Measurements from ENCODE around the gene GPR83. TPM values are rescaled to one million over a fixed set of nuclear protein-coding genes. Genes with fewer than 3 reads are reported as not detected.
A peak's percentile ranks its signal among the peaks of the same experiment; 100 is the strongest.

Gene GPR83
- total RNA-seq, 6 donors from 2014 or later: under 0.01 to 0.78 (median 0.25) TPM; not detected in 2

DNA sequence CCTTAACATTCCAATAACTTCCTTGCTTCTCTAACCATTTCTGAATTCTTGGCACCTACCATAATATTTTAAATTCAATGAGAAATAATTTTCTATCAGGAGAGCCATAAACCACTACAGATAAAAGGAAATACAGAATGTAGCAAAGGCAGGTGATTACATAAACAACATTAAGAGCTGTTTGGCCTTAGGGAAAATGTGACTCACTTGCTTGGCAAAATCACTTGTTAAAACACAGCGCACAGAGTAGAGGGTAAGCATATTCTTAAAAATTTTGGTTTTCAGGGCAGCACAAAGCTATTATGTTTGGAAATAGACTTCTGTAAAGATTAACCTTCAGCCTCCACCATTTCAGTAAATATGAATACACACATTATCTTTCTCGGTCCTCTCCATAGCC lies 70.4 kb downstream of the GPR83 start:
- H3K36me3 ChIP-seq: no peaks in the 10 kb centered on the region
- ATAC-seq (ENCODE audit: low FRiP score in 2 of 2): no peak
- TF ChIP-seq POLR2A (IDR thresholded peaks at IDR 0.05): no peak
- TF ChIP-seq, protein P1, sequence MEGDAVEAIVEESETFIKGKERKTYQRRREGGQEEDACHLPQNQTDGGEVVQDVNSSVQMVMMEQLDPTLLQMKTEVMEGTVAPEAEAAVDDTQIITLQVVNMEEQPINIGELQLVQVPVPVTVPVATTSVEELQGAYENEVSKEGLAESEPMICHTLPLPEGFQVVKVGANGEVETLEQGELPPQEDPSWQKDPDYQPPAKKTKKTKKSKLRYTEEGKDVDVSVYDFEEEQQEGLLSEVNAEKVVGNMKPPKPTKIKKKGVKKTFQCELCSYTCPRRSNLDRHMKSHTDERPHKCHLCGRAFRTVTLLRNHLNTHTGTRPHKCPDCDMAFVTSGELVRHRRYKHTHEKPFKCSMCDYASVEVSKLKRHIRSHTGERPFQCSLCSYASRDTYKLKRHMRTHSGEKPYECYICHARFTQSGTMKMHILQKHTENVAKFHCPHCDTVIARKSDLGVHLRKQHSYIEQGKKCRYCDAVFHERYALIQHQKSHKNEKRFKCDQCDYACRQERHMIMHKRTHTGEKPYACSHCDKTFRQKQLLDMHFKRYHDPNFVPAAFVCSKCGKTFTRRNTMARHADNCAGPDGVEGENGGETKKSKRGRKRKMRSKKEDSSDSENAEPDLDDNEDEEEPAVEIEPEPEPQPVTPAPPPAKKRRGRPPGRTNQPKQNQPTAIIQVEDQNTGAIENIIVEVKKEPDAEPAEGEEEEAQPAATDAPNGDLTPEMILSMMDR (IDR thresholded peaks at IDR 0.05): no peak
- no peak for TF ChIP-seq EP300 (IDR thresholded peaks at IDR 0.05)
- no peak for TF ChIP-seq POLR2AphosphoS5 (IDR thresholded peaks at IDR 0.05)
- H3K9me3 ChIP-seq: no peaks in the 10 kb centered on the region
- 88 to 93% methylated on average over 2 of the region's 2 CpGs for WGBS, 2 donors
- H3K4me1 ChIP-seq: no peaks in the 10 kb centered on the region
- no peak for DNase-seq
- H3K27ac ChIP-seq: no peak overlapping the region
- no peaks in the 10 kb centered on the region for H3K27me3 ChIP-seq
- no peak overlapping the region for H3K4me3 ChIP-seq

GRCh38 chr11:94329501-94329900 lies 71.7 kb downstream of the GPR83 start:
- no peaks in the 10 kb centered on the region for H3K36me3 ChIP-seq
- 81 to 94% methylated on average over 3 of the region's 3 CpGs for WGBS, 2 donors
- ATAC-seq (ENCODE audit: low FRiP score in 2 of 2) (no peak), DNase-seq (no peak)
- no peaks in the 10 kb centered on the region for H3K4me1 ChIP-seq
- no peak overlapping the region for H3K4me3 ChIP-seq
- no peak overlapping the region for H3K27ac ChIP-seq
- no peaks in the 10 kb centered on the region for H3K27me3 ChIP-seq
- no peaks in the 10 kb centered on the region for H3K9me3 ChIP-seq
- TF ChIP-seq, protein P1 (IDR thresholded peaks at IDR 0.05): no peak
- TF ChIP-seq POLR2A (IDR thresholded peaks at IDR 0.05) (no peak), POLR2AphosphoS5 (IDR thresholded peaks at IDR 0.05) (no peak), EP300 (IDR thresholded peaks at IDR 0.05) (no peak)

DNA sequence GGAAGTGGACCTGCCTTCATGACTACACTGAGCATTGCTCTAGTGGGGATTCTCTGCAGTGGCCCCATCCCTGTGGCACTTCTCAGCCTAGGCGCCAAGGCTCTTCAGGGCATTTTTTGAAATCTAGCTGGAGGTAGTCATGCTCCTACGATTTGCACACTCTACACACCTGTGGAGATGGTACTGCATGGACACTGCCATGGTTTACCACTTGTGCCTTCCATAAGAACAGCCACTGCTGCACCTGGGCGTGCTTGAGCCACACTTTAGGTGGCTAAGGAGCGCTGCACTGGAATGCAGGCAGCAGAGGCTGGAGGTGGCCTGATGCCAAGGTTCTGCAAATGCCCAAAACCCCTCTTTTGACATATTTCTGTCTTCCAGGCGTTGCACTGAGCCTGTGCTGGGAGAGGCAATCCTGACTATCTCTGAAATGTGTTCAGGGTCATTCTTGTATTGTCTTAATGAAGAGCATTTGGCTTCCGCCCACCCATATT lies 72.6 kb downstream of the GPR83 start:
- Histone ChIP-seq H3K4me3 (no peak overlapping the region), H3K27ac (no peak overlapping the region), H3K27me3 (no peaks in the 10 kb centered on the region), H3K9me3 (no peaks in the 10 kb centered on the region), H3K36me3 (no peaks in the 10 kb centered on the region), H3K4me1 (no peaks in the 10 kb centered on the region)
- ATAC-seq (ENCODE audit: low FRiP score in 2 of 2) (peak; percentile 27 to 59), DNase-seq (no peak)
- TF ChIP-seq EP300 (IDR thresholded peaks at IDR 0.05): no peak
- no peak for TF ChIP-seq POLR2A (IDR thresholded peaks at IDR 0.05)
- TF ChIP-seq, protein P1 (IDR thresholded peaks at IDR 0.05): no peak
- no peak for TF ChIP-seq POLR2AphosphoS5 (IDR thresholded peaks at IDR 0.05)
- 66 to 67% methylated on average over 6 of the region's 6 CpGs for whole genome bisulfite sequencing, 2 donors

Other genes with a start within 250 kb of the GPR83 start
- not detected for gene IZUMO1R, start 96.8 kb downstream of the GPR83 start, total RNA-seq
- 10 to 100 TPM in 5 of 6 donors, 1 to 10 TPM in 1; 6.7 to 24.7 (median 16.3) TPM for gene MRE11, start 92.4 kb upstream of the GPR83 start, total RNA-seq
- 10 to 100 TPM in 5 of 6 donors, 1 to 10 TPM in 1; 9.5 to 42.7 (median 18.4) TPM for gene ANKRD49, start 92.6 kb upstream of the GPR83 start, total RNA-seq
- gene C11orf97, start 111.0 kb upstream of the GPR83 start, total RNA-seq: 10 to 100 TPM in 2 of 6 donors, 1 to 10 TPM in 2, under 1 TPM in 1, not detected in 1; 0.31 to 14.7 (median 4.1) TPM
- gene FUT4, start 142.5 kb upstream of the GPR83 start, total RNA-seq: 1 to 10 TPM; 5.0 to 9.4 (median 7.0) TPM
- 1 to 10 TPM; 1.5 to 9.4 (median 4.8) TPM for gene PIWIL4, start 165.9 kb upstream of the GPR83 start, total RNA-seq

All from upper lobe of left lung (tissue), 6 donors.